CD4-positive, alpha-beta T cell treated with Interleukin-4 for 1 hour (primary cell): ENCODE data around the gene SCAPER.

Experiments
- DNase-seq, 2 donors: peaks; one replicate each; pipeline ENCODE4 v3.0.0-alpha.2; 2020 to 2022

The SCAPER gene

GRCh38 chr15:76347482-76348055 is 557.6 kb downstream of the SCAPER start:
- DNase-seq, result no peak

- no peak for DNase-seq
Observed at GRCh38 chr15:76346669-76347481, 558.3 kb downstream of the SCAPER start.

- DNase-seq, result peak in 1 of 2 donors; percentile 10
Observed at GRCh38 chr15:76345880-76346668, 559.1 kb downstream of the SCAPER start.

- no peak for DNase-seq
Observed at GRCh38 chr15:76345583-76345879, 559.6 kb downstream of the SCAPER start.

- DNase-seq, result no peak
Observed at GRCh38 chr15:76344893-76345582, 560.1 kb downstream of the SCAPER start.

GRCh38 chr15:76343313-76343996 is 561.7 kb downstream of the SCAPER start:
- DNase-seq, result peak in 1 of 2 donors; percentile 17

GRCh38 chr15:76342382-76343201 is 562.5 kb downstream of the SCAPER start:
- DNase-seq, result peak in 1 of 2 donors; percentile 15

- no peak for DNase-seq
Observed at GRCh38 chr15:76342058-76342381, 563.1 kb downstream of the SCAPER start.

GRCh38 chr15:76341366-76342057 is 563.6 kb downstream of the SCAPER start:
- DNase-seq, result peak in 1 of 2 donors; percentile 9

- DNase-seq, result peak; percentile 46 to 51
Observed at GRCh38 chr15:76340803-76341365, 564.3 kb downstream of the SCAPER start.

- peak in 1 of 2 donors; percentile 26 for DNase-seq
Observed at GRCh38 chr15:76340198-76340802, 564.8 kb downstream of the SCAPER start.

- DNase-seq, result peak in 1 of 2 donors; percentile 23
Observed at GRCh38 chr15:76339305-76340197, 565.6 kb downstream of the SCAPER start.

- no peak for DNase-seq
Observed at GRCh38 chr15:76338486-76339304, 566.4 kb downstream of the SCAPER start.

- DNase-seq, result peak in 1 of 2 donors; percentile 23
Observed at GRCh38 chr15:76337696-76338485, 567.2 kb downstream of the SCAPER start.

- peak in 1 of 2 donors; percentile 21 for DNase-seq
Observed at GRCh38 chr15:76337059-76337695, 568.0 kb downstream of the SCAPER start.

- DNase-seq, result peak; percentile 81 to 87
Observed at GRCh38 chr15:76336254-76337058, 568.7 kb downstream of the SCAPER start, which contains the start of gene ISL2. TSS of gene ISL2 (plus strand) at chr15:76336773. CDS start at chr15:76336884, 111 bp downstream.
